GM18870 (cell line): ENCODE data around the gene PDZK1IP1.

Experiments
- ATAC-seq: cut with Tn5 transposase; IDR thresholded peaks from one replicate; pipeline ENCODE4 v1.9.1; 2021; ENCODE audit warnings: moderate library complexity; ENCODE audit not compliant: unreplicated experiment

PDZK1IP1 gene, protein sequence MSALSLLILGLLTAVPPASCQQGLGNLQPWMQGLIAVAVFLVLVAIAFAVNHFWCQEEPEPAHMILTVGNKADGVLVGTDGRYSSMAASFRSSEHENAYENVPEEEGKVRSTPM

DNA sequence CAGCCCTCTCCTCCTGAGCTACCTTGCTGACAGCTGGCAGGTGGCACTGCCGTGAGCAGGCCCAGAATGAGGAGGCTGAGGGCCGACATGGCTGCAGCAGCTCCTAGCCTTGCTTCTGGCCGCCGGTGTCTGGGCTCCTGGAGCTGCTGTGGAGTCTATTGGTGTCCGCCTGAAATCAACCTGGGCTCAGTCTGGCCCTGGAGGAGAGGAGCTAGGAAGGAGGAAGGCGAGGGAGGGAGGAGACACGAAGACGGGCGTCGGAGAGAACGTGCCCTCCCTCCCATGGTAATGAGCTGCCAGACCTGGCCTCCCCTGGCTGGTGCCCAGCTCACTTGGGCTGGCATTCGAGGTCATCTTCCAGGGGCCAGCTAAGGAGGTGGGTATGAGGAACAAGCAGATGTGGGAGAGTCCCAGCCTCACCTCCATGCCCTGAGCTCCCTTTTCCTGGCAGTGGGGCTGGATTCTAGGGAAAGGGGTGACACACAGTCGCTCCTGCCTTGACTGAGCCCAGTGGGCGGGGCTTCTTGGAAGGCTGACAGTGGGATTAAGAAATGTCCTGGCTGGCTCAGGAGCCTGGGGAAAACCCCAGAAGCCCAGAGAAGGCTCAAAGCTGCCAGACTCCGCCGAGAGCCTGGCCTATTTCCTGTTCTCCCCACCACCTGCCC lies at the start of gene PDZK1IP1:
TSS of gene PDZK1IP1 (minus strand) at position 193 of the 665 bp plus-strand sequence. CDS start at position 89, 104 bp downstream.
- no peak for ATAC-seq

DNA sequence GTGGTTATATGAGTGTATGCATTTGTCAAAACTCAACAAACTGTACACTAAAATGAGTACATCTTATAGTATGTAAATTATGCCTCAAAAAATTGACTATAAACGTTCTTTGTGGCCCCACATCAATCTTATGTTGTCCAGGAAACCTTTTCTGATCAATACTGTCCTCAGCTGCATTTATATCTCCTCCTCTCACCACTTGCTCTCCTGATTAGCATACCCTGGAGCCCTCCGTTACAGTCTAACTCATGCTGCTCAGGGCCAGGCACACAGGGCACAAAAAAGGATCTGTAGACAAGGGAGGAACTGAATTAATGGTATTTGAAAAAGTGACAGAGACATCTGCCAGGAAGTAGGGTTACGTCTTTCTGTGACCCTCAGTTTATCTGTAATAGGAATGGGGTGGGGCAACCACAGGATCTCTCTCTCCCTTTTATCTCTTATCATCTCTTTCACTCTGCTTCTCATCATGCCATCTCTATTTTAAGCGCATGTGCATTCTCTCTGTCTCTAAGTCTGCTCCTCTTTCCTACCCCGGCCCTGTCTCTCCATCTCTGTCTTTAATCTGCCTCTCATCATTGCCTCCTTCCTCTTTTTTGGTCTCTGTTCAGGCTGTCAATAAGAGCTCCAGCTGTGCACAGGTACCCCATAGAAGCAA lies 49.2 kb upstream of the PDZK1IP1 start:
- no peak for ATAC-seq

DNA sequence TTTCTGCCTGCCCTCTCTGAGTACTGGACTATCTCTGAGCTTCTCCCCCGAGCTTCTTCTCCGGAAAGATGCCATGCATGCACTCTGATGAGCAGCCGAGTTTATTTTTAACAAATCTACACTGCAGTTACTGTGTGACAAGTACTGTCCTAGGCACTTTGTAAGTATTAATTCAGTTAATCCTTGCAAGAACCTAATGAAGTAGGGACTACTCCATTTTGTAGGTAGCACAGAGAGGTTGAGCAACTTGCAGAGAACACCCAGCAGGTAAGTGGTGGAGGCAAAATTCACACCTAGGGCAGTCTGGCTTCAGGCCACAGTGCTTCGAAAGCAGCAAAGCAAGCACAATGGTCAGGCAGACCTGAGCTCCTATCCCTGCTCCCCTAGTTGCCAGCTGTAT lies 46.0 kb upstream of the PDZK1IP1 start:
- ATAC-seq: no peak

DNA sequence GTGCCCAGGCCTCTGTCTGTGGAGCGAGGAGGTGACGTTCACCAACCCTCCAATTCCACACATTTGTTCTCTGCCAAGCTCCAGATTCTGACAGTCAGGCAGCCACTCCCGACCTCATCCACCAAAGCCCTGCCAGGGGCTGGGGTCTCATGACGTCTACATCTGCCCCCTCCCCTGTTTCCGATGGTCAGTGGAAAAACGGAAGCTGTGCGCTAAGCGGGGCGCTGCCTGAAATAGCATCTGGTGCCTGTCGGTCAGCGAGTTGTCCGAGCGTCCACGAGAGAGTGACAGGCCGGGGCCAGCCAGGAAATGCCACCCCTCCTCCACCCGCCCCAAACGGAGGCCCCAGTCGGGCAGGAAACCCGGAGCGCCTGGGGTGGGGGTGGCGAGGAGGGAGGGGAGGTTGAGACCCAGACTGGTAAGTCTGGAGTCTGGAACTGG lies 45.4 kb upstream of the PDZK1IP1 start:
- no peak for ATAC-seq

DNA sequence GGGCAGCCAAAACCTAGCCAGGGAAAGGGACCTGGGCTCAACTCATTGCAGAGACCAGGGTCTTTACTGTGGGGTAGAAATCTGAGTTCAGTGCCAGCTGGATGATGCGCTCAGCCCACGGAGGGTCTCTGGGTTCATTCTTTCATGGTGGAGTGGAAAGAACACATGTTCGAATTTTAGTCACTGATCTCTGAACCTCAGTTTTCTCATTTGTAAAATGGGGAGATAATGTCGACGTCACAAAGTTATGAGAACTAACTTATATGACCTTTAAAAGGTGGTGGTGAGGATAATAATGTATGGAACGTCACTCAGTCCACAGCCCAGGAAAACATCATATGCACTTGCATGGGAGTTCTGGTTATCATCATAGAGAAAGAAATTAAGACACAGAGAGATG lies 43.4 kb upstream of the PDZK1IP1 start:
- no peak for ATAC-seq

DNA sequence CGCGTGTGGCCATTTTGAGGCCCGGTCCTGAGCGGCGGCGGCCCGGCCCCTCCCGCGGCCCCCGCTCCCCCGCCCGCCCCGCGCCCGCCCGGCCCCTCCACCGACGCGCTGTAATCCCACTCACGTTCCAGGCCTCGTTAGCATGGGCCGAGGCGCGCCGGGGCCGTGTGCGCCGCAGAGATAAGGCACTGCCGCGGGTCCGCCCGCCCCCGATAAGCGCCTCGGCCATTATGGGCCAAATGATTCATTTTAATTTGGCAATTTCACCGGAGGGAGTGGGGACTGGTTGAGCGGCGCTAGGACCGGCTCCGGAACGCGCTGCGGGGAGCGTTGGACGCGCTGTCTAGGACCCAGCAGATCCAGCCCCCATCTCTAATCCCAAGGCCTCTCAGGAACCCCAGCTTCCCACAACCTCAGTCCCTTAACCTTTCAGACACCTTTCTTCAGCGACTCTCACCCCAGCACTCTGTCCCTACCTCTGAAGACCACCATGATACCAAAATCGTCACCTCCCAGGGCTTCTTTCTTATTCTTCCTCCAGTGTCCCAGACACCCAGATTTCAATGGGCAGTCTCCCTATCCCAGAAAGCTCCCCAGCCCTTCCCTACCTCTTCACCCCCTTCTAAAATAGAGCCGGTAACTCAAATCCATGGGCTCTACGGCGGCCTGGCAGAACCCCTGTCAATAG lies 42.5 kb upstream of the PDZK1IP1 start, which contains the start of gene TAL1:
TSS of gene TAL1 (minus strand) at position 39 of the 688 bp plus-strand sequence. CDS start 6,337 bp downstream, outside the sequence.
- no peak for ATAC-seq

DNA sequence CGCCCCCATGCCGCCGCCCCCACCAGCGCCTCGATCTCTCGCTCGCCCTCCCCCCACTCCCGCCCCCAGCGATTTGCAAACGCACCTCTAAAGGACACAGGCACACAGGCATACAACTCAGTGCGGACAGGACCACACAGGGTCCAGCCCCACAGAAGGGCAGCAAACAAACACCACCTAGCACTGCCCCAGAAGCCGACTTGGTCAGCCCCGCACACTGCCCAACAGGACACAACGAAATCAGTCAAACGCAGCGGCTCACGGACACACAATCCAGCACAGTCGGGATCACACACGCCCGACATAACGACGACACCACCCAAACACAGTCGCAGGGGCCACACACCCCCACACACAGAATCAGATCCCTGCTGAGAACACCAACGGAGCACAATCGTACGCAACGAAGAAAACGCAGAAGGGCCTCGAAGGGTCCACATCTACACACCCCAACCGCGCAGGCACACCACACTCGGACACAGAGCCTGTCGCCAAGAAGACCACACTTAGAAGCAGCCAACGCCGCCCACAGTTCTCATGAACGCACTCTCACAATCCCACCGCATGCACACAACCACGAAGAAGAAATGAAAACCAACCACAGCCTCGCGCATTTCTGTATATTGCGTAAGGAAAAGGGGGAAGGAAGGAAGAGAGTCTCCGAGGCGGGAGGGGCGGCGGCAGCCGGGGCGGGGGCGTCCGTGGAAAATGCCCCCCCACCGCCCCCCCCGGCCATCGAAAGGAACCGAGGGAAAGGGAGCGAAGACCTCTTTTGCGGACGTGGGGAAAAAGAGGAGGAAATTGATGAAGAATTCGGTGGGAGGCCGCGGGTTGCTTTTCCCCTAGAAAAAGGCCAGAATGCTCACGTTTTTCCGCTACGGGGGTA lies 41.7 kb upstream of the PDZK1IP1 start:
- ATAC-seq: no peak

DNA sequence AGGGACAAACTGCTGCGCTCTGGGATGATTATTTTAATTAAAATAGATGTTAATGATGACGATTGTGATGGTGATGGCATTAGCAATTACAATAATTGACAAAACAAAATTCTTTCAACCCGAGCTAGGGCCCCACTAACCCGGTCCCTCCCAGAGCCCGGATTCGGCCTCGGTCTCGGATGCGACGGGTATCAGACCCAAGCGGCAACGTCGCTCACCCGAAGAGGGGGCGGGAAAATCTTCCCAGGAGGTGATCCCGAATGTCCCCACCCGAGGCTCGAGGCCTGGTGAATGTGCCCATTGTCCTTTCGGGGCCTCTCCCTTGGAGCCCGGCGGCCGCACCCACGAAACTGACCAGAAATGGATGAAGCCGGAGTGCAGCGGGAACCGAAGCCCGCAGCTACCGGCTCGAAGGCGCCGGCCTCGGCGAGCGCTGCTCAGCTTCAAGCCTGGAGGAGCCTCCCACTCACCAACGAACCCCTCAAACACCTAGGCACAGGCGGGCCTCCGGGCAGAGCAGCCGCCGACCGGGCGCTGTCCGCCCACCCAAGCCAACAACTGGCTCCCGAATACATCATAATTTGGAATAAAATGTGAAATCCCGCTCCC lies 41.0 kb upstream of the PDZK1IP1 start:
- no peak for ATAC-seq

DNA sequence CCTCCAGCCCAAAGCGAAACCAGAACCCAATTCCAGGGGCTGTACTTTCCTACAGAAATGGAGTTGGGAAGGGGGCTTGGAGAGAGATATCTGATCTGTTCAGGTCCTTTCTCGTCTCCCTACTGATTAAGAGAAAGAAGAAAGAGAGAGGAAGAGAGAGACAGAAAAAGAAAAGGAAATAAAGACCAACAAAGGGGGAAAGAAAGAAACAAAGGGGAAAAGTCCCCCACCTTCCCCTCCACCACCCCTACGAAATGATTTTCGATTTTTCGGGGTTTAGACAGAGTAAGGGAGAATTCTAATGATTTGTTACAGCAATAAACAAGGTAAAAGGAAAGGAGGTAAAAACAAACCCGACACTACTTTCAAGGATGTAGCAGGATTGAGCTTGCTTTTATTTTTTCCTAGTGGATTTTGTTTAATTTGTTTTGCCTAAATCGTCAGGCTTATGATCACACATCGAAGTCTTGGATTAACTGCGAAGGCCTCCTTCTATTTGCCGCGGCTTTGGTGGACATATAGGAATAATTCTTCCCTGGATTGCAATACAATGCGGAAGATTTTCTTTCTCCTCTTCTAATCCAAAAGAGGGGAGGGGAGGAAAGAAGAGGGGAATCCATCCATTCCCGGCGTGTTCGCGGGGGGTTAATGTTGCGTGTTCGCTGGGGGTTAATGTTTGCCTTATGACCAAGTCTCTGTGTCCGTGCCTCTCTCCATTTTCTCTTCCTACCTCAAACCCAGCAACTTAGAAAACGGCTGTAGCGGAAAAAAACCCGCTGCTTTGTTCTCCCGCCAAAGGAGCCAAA lies 40.3 kb upstream of the PDZK1IP1 start:
- ATAC-seq: no peak

DNA sequence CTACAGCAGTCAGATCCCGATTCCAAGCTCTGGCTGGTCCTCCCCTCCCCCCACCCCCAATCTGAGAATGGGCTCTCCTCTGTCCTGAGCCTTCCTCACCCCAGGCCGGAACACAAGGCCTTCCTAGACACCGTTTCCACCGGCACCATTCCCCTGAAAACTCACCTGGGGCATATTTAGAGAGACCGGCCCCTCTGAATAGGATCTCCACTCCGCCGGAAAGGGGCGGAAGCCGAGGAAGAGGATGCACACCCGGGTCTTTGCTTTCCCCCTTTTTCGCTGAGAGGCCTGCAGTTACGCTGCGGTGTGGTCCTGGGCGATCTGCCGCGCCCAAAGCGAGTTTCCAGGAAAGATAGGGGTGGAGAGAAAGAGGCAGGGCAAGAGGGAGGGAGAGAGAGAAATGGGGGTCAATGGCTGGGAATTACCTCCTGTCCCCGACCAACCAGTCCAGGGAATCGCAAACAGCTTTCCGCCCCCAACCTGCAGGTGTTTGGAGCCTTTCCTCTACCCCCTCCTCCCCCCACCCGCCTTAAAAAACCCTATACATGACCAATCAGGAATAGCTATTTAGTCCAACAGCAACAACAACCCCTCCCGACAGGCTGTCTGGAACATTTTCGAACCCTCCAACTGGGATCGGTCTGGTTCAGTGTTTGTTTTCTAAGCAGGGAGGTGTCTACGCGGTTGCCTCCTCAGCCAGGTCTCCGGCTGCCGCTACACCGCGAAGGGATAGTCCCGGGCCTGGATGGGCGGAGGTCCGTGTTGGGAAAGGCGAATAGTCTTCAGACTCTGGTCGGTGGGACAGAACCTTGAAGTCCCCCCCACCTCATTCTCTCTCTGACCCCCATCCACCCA lies 39.4 kb upstream of the PDZK1IP1 start:
- no peak for ATAC-seq

DNA sequence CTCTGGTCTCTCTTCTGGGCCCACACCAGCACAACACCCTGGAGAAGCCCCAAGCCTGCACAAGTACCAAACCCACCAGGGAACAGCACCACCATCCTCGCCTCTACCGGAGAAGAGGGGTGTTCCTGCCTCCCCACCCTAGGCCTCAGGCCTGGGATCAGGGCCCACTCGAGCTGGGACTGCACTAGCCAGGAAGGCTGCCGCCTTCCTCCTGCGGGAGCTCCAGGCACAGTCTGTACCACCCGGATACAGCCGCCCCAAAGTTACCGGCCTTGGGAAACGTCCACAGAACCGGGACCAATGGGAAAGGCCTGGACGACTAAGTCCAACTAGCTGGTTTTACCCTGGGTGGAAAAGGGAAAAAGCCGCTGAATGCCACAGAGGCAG lies 38.8 kb upstream of the PDZK1IP1 start:
- no peak for ATAC-seq

DNA sequence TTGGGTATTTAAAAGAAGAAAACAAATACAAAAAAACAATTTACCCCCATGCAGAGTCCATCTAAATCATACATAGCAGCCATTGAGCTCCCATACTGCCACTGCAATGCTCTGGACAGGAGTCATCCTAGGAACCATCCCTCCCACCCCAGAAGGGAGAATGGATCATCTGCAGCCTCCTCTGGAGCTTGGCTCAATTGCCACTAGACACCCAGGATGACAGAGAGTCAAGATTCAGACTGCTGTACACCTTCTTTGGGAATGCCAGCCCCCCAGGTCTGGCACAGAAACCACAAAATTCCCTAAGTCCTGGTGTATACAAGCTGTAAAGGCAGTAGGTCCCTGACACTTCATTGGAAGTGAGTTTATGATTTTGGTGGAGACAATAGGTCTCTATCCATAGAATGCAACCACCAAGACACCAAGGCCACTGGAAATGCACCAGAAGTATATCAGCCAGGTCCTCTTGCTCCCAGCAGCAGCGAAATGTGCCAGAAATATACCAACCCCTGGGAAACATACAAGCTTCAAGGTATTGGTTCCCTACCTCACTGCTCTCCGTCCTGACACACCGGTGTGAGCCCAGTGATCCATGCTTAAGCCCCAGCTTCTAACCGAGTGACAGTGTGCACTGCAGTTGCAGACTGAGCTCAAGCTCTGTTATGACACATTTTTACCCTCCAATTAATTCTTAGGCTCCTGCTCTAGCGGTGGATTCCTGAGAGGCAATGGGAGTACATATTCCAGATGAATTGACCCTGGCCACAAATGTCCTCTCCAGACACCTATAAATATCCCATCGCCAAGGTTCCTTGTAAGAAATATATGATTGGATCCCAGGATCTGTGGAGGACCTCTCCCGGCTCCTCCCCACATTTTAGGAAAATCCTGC lies 37.8 kb upstream of the PDZK1IP1 start:
- no peak for ATAC-seq

DNA sequence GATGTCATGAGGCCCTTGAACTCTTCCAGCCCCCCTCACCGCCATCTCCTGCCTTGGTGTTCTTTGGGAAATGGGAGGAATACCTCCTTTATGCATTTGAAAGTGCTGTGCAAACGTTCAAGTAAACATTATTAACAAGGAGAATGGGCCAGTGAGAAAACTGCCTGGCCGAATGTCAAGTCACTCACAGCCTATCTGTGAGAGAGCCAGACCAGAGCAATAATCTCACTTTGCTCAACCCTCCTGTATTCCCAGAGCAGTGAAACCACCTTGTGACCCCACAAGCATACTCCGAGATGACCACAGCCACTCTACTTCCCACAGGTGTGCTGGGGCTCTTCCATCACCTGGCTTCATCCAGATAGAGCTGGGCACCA lies 37.0 kb upstream of the PDZK1IP1 start:
- ATAC-seq: no peak

DNA sequence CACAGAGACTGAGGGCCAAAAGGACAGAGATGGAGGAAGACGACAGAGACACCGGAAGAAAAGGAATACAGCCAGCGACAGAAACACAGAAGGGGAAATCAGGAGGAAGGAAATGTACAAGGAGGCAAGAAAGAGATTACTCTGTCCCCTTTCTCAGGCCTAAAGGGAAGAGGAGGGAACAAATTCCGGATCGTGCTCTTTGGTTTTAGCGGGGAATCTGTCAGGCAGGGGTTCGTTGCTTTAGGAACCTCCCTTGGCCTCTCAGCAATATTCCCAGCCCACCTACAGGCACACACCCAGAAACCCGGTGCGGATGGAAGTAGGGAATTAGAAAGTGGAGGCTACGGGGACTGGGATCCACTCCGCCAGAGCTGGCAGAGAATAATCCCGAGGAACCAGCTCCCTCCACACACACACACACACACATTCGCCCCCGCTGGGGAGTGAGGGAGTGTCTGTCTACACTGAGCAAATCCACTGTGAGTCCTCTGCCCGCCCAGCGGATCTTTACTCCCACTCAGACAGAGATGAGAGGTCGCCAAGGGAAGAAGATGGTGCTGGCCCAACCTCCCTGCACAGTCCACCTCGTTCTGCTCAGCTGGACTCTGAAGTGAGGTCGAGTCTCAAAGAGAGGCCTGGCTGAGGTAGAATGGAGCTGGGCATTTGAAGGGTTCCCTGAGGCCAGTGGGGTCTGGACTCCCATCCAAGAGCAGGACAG lies 36.4 kb upstream of the PDZK1IP1 start:
- no peak for ATAC-seq

DNA sequence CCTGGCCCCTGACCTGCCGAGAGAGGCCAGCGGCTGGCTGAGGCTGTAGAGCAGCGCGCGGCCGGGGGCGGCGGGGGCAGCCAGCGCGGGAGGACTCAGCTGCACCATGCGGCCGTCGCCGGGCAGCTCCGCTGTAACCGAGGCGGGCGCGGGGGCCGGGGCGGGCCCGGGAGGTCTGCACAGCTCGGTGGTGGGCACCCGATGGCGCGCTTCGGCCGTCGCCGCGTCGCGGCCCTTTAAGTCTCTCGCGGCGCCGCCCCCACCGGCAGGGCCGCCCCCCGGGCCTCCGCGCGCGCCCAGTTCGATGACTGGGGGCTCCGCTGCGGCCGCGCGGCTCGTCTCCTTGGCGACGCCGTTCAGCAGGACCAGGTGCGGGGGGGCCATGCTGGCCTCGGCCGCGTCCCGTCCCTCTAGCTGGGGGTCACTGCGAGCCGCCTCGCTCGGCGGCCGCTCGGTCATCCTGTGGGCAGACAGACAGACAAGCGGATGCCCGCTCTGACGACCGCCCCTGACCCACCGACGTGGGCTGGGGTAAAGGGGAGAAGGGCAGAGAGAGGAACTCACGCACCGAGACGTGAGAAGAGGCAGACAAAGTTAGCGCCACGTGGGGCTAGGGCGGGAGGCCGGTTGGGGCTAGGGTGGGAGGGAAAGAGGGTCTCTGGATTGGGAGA lies 35.7 kb upstream of the PDZK1IP1 start:
- no peak for ATAC-seq

DNA sequence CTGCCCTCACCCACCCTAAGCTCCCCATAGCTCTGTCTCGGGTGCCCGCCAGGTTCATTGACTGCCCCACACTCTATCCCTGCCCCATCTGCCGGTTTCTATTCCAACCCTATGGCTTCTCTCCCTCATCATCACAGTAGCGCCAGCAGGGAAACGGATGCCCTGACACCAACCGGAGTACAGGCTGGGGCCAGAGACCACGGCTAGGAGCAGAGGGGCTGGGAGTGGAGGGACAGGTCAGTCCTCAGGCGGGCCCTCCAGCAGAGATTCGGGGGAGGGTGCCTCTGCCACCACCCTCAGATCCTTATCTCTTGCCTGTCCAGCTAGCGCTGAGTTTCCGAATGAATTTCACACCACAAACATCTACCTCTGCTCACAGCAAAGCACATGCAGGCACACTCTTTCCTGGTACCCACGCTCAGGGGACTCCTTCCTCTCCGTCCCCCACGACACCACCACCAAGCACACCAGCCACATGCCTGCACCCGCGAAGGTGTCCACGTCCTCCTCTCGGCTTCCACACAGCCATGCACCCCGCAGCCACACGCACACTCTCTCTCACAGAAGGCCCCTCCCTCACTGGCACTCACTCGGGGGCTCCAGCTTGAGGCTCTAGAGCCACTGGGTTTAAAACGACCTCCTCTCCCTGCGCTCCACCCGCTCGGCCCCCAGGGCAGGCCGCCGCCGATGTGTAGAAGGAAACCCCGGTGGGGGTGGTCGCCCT lies 35.0 kb upstream of the PDZK1IP1 start:
- no peak for ATAC-seq
